Tibial nerve (tissue), 4 donors: ENCODE data around the gene SULF2.

Source experiments
- CTCF ChIP-seq, 5 experiments: fragments of 200-600 bp in 3 of 5; fragments of 450-650 bp in 2 of 5; sonication (generic) in 3 of 5; IDR thresholded peaks; one replicate each; pipeline ENCODE4 v1.5.1; 2016 to 2019; ENCODE audit warnings: antibody characterized with exemption in 5 of 5, mild to moderate bottlenecking in 3 of 5, moderate library complexity in 2 of 5
- EP300 ChIP-seq, 2 donors: sonication (generic); formaldehyde crosslinking; IDR thresholded peaks; one replicate each; pipeline ENCODE4 v1.6.1; 2017; ENCODE audit warnings: antibody characterized with exemption in 2 of 2, mild to moderate bottlenecking in 1 of 2
- POLR2A ChIP-seq, 2 donors: fragments of 450-650 bp; IDR thresholded peaks; one replicate each; pipeline ENCODE4 v1.6.1; 2017; ENCODE audit warnings: antibody characterized with exemption in 2 of 2, mild to moderate bottlenecking in 2 of 2, moderate library complexity in 2 of 2

- TF ChIP-seq CTCF (IDR thresholded peaks at IDR 0.05) (no peak), POLR2A (IDR thresholded peaks at IDR 0.05) (no peak), EP300 (IDR thresholded peaks at IDR 0.05) (no peak)
Observed at GRCh38 chr20:47705497-47705856, 79.8 kb downstream of the SULF2 start.
